SK-N-SH treated with all-trans-retinoic acid at 6 μM for 48 hours (cell line): ENCODE measurements around the gene PDCD1.

Experiments
- ARNTL ChIP-seq: fragments of 450-650 bp; formaldehyde crosslinking; IDR thresholded peaks from 2 replicates; pipeline ENCODE4 v1.5.0; 2020; ENCODE audit warnings: low read depth, mild to moderate bottlenecking, moderate library complexity, borderline replicate concordance
- OSR1 ChIP-seq: fragments of 250-450 bp; sonication (Bioruptor Pico); IDR thresholded peaks from 2 replicates; pipeline ENCODE4 v1.8.0; 2022; ENCODE audit warnings: moderate library complexity, mild to moderate bottlenecking, inconsistent platforms
- RARB ChIP-seq: fragments of 250-450 bp; sonication (Bioruptor Pico); IDR thresholded peaks from 2 replicates; pipeline ENCODE4 v1.8.0; 2021; ENCODE audit warnings: mild to moderate bottlenecking, moderate library complexity
- TCF4 ChIP-seq: fragments of 250-450 bp; sonication (Bioruptor Pico); IDR thresholded peaks from 2 replicates; pipeline ENCODE4 v1.8.0; 2021; ENCODE audit warnings: mild to moderate bottlenecking, moderate library complexity, borderline replicate concordance
- TOX ChIP-seq: fragments of 250-450 bp; sonication (Bioruptor Pico); IDR thresholded peaks from 2 replicates; pipeline ENCODE4 v1.8.0; 2021; ENCODE audit warnings: mild to moderate bottlenecking, moderate library complexity, borderline replicate concordance
- ZFP30 ChIP-seq: fragments of 450-650 bp; formaldehyde crosslinking; IDR thresholded peaks from 2 replicates; pipeline ENCODE4 v1.5.0; 2022; ENCODE audit warnings: mild to moderate bottlenecking, moderate library complexity
- ZNF8 ChIP-seq: fragments of 450-650 bp; formaldehyde crosslinking; IDR thresholded peaks from 2 replicates; pipeline ENCODE4 v1.5.0; 2020; ENCODE audit warnings: mild to moderate bottlenecking, moderate library complexity
- TF ChIP-seq, protein P1 (sequence below): fragments of 250-450 bp; sonication (Bioruptor Pico); IDR thresholded peaks from 2 replicates; pipeline ENCODE4 v1.5.1; 2020; ENCODE audit warnings: low read depth, mild to moderate bottlenecking, moderate library complexity
- TF ChIP-seq, protein P2 (sequence below): fragments of 250-450 bp; sonication (Bioruptor Pico); IDR thresholded peaks from 2 replicates; pipeline ENCODE4 v1.8.0; 2021; ENCODE audit warnings: low read depth, mild to moderate bottlenecking, moderate library complexity, borderline replicate concordance
- TF ChIP-seq, protein P3 (sequence below): fragments of 250-450 bp; sonication (Bioruptor Pico); IDR thresholded peaks from 2 replicates; pipeline ENCODE4 v1.8.0; 2020; ENCODE audit warnings: mild to moderate bottlenecking, moderate library complexity, borderline replicate concordance

DNA sequence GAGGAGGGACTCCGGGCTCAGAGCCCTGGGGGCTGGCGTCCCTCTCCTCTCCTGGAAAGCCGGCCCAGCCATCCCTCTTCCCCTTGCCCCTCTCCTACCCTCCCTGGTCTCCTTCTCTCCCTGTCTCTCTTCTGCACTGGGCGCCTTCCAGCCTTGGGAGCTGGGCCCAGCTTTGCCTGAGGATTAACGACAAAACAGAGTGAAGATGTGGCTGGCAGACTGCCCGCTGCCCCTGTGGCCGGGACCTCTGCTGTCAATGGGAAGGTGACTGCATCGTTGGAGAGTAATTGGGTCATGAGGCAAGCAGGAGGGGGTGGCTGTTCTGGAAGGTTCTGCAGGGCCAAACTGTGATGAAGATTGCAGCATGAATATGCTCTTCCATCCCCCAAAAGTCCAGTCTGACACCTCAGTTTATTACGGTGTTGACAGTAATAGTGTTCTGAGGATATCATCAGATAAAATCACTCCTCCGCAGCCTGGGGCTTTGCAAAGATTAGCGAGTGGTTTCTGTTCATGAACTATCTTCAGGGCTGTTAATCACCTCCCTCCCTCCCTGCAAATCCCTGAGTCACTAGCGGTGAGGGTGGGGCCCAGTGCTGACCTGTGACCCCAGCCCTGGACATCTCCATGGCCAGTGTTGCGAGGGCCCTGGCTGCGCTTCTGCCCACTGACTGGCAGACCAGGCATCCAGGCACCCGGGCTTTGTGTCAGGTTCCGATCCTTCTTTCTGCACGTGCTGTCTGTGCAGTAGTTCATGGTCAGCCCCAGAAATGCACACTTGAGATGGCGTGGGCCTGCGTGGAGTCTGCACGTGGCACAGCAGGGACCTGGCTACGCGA, 33.8 kb upstream of the PDCD1 start:
- TF ChIP-seq, protein P1, sequence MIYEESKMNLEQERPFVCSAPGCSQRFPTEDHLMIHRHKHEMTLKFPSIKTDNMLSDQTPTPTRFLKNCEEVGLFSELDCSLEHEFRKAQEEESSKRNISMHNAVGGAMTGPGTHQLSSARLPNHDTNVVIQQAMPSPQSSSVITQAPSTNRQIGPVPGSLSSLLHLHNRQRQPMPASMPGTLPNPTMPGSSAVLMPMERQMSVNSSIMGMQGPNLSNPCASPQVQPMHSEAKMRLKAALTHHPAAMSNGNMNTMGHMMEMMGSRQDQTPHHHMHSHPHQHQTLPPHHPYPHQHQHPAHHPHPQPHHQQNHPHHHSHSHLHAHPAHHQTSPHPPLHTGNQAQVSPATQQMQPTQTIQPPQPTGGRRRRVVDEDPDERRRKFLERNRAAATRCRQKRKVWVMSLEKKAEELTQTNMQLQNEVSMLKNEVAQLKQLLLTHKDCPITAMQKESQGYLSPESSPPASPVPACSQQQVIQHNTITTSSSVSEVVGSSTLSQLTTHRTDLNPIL (CRISPR knock-in tag): no peak
- no peak for TF ChIP-seq RARB (CRISPR knock-in tag)
- TF ChIP-seq ZFP30 (CRISPR knock-in tag): no peak
- TF ChIP-seq, protein P2, sequence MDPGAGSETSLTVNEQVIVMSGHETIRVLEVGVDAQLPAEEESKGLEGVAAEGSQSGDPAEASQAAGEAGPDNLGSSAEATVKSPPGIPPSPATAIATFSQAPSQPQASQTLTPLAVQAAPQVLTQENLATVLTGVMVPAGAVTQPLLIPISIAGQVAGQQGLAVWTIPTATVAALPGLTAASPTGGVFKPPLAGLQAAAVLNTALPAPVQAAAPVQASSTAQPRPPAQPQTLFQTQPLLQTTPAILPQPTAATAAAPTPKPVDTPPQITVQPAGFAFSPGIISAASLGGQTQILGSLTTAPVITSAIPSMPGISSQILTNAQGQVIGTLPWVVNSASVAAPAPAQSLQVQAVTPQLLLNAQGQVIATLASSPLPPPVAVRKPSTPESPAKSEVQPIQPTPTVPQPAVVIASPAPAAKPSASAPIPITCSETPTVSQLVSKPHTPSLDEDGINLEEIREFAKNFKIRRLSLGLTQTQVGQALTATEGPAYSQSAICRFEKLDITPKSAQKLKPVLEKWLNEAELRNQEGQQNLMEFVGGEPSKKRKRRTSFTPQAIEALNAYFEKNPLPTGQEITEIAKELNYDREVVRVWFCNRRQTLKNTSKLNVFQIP: no peak
- no peak for TF ChIP-seq TOX (CRISPR knock-in tag)
- no peak for TF ChIP-seq OSR1 (CRISPR knock-in tag)
- TF ChIP-seq TCF4 (CRISPR knock-in tag): no peak
- TF ChIP-seq, protein P3, sequence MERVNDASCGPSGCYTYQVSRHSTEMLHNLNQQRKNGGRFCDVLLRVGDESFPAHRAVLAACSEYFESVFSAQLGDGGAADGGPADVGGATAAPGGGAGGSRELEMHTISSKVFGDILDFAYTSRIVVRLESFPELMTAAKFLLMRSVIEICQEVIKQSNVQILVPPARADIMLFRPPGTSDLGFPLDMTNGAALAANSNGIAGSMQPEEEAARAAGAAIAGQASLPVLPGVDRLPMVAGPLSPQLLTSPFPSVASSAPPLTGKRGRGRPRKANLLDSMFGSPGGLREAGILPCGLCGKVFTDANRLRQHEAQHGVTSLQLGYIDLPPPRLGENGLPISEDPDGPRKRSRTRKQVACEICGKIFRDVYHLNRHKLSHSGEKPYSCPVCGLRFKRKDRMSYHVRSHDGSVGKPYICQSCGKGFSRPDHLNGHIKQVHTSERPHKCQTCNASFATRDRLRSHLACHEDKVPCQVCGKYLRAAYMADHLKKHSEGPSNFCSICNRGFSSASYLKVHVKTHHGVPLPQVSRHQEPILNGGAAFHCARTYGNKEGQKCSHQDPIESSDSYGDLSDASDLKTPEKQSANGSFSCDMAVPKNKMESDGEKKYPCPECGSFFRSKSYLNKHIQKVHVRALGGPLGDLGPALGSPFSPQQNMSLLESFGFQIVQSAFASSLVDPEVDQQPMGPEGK: no peak
- no peak for TF ChIP-seq ARNTL (CRISPR knock-in tag)
- TF ChIP-seq ZNF8 (CRISPR knock-in tag): no peak
